Progenitor cell of endocrine pancreas (in vitro differentiated cells): ENCODE measurements around the gene TOR1AIP1. TPM values are rescaled to one million over a fixed set of nuclear protein-coding genes. Genes with fewer than 3 reads are reported as not detected.

ENCODE experiments used
- DNase-seq: peaks from one replicate; pipeline ENCODE4 v3.0.0; 2021; ENCODE audit warnings: low spot score; ENCODE audit not compliant: unreplicated experiment
- H3K27ac Mint-ChIP-seq: 2 replicates; pipeline ENCODE4 v1.8.0; 2021; ENCODE audit warnings: mild to moderate bottlenecking, moderate library complexity, mixed read lengths
- H3K27me3 Mint-ChIP-seq: 2 replicates; pipeline ENCODE4 v1.8.0; 2021; ENCODE audit warnings: mixed read lengths
- H3K36me3 Mint-ChIP-seq: 2 replicates; pipeline ENCODE4 v1.8.0; 2022; ENCODE audit warnings: mixed read lengths; ENCODE audit not compliant: insufficient read depth
- H3K4me1 Mint-ChIP-seq: 2 replicates; pipeline ENCODE4 v1.8.0; 2021; ENCODE audit warnings: low read depth, mixed read lengths
- H3K4me3 Mint-ChIP-seq: 2 replicates; pipeline ENCODE4 v1.8.0; 2021; ENCODE audit warnings: low read depth, mild to moderate bottlenecking, moderate library complexity, mixed read lengths
- H3K9me3 Mint-ChIP-seq: 2 replicates; pipeline ENCODE4 v1.8.0; 2021; ENCODE audit warnings: low read depth, mixed read lengths
- total RNA-seq: library from RNA; stranded (reverse); gene quantifications from 2 replicates; pipeline ENCODE4 v1.2.1, GENCODE V29; 2021
- TF ChIP-seq, protein P1 (sequence below): fragments of 200-600 bp; sonication (generic); IDR thresholded peaks from one replicate; pipeline ENCODE4 v1.5.0; 2021; ENCODE audit warnings: antibody characterized with exemption, mild to moderate bottlenecking; ENCODE audit not compliant: unreplicated experiment

TOR1AIP1 gene
- total RNA-seq, 1 donor from 2014 or later, result 32.0 TPM

GRCh38 chr1:179867493-179868330 is 14.4 kb upstream of the TOR1AIP1 start:
- peak; percentile 17 for DNase-seq
- TF ChIP-seq, protein P1, sequence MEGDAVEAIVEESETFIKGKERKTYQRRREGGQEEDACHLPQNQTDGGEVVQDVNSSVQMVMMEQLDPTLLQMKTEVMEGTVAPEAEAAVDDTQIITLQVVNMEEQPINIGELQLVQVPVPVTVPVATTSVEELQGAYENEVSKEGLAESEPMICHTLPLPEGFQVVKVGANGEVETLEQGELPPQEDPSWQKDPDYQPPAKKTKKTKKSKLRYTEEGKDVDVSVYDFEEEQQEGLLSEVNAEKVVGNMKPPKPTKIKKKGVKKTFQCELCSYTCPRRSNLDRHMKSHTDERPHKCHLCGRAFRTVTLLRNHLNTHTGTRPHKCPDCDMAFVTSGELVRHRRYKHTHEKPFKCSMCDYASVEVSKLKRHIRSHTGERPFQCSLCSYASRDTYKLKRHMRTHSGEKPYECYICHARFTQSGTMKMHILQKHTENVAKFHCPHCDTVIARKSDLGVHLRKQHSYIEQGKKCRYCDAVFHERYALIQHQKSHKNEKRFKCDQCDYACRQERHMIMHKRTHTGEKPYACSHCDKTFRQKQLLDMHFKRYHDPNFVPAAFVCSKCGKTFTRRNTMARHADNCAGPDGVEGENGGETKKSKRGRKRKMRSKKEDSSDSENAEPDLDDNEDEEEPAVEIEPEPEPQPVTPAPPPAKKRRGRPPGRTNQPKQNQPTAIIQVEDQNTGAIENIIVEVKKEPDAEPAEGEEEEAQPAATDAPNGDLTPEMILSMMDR, result peak; percentile 80
- Mint-ChIP-seq H3K9me3 (no peaks in the 10 kb centered on the region), H3K27me3 (no peaks in the 10 kb centered on the region), H3K4me3 (no peak overlapping the region), H3K36me3 (peaks cover 16% of the 10 kb centered on the region), H3K27ac (no peak overlapping the region), H3K4me1 (no peaks in the 10 kb centered on the region)

GRCh38 chr1:179870870-179871269 is 11.2 kb upstream of the TOR1AIP1 start:
- Mint-ChIP-seq H3K27ac (no peak overlapping the region), H3K4me1 (peaks cover 18% of the 10 kb centered on the region), H3K27me3 (no peaks in the 10 kb centered on the region), H3K36me3 (peaks cover 11% of the 10 kb centered on the region), H3K9me3 (no peaks in the 10 kb centered on the region), H3K4me3 (no peak overlapping the region)
- DNase-seq, result no peak
- TF ChIP-seq, protein P1, result no peak

GRCh38 chr1:179871940-179872339 is 10.1 kb upstream of the TOR1AIP1 start:
- TF ChIP-seq, protein P1, result no peak
- Mint-ChIP-seq H3K27ac (no peak overlapping the region), H3K9me3 (no peaks in the 10 kb centered on the region), H3K4me1 (peaks cover 25% of the 10 kb centered on the region), H3K4me3 (no peak overlapping the region), H3K27me3 (no peaks in the 10 kb centered on the region), H3K36me3 (peaks cover 9% of the 10 kb centered on the region)
- DNase-seq, result no peak

DNA sequence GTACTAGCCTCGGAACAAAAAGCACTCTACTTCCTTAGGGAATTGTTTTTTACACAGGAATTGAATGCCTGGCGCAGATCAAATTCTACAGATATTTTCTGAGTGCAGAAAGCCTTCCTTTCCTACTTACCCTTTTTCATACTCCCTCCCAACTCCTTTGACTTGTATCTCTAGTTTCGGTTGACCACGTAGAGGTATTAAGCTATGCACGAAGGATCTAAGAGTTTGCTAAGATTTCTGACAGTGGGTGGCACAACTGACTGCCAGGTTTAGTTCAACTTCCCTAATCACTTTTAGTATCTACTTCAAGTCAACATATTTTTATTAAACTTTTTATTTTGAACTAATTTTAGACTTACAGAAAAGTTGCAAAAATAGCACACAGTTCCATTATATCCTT is 9.5 kb upstream of the TOR1AIP1 start:
- Mint-ChIP-seq H3K27ac (no peak overlapping the region), H3K36me3 (peaks cover 7% of the 10 kb centered on the region), H3K4me3 (no peak overlapping the region), H3K4me1 (peaks cover 26% of the 10 kb centered on the region), H3K9me3 (no peaks in the 10 kb centered on the region), H3K27me3 (no peaks in the 10 kb centered on the region)
- TF ChIP-seq, protein P1, result no peak
- DNase-seq, result no peak

DNA sequence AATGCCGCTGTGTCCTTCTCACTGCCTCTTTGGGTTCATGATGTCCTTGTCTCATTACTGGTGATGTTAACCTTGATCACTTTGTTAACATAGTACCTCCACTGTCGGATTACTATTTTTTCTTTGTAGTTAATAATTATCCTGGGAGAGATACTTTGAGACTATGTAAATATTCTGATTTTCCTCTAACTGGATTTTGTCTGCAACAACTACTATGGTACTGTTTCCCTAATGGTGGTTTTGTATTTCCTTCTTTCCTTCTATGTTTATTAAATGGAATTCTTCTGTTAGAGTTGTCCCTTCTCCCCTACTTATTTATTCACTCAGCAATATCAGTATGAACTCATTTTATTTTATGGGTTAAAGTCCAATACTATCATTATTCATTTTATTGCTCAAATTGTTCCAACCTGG is 8.6 kb upstream of the TOR1AIP1 start:
- TF ChIP-seq, protein P1, result no peak
- DNase-seq, result no peak
- Mint-ChIP-seq H3K36me3 (peaks cover 6% of the 10 kb centered on the region), H3K27me3 (no peaks in the 10 kb centered on the region), H3K9me3 (no peaks in the 10 kb centered on the region), H3K4me1 (peaks cover 30% of the 10 kb centered on the region), H3K4me3 (no peak overlapping the region), H3K27ac (peak overlapping the region; percentile 9)
